ENCODE measurements around the gene ANP32E. TPM values are rescaled to one million over a fixed set of nuclear protein-coding genes. Genes with fewer than 3 reads are reported as not detected.

Gene ANP32E
- total and polyA plus RNA-seq, 9 of the 15 experiments (the other 6 are each of a cell fraction or from before 2014, with no cell fraction given): 60.4 to 197 (median 104) TPM

DNA sequence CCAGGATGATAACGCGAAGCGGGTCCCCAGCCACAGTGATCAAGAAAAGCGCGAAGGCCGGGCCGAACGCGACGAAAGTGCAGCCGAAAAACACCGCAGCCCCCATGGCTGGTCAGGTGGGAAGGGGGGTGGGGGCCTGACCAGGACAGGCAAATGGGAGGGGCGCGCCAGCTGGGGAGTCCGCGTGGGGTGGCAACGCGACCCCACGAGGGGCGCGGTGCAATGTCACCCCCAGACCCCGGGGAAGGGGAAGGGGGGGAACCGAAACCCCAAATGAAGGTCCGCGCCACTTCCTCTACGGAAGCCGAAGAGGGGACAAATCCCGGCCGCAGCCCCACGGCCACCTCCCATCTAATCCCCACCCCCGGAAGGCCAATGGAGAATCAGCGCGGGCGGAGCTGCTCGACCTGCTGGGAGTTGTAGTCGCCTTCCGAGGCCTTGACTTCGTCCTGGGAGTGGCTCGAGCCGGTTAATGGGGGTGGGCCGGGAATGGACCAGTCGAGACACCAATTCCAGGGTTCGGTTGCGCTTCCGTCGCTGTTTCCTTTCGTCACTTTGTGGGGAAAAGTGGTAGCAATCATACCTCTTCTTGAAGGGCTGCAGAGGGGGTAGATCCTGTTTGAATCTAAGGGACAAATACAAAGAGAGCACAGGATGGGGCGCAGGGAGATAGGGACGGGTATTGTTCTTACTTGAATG is 32.9 kb upstream of the ANP32E start, which contains the start of gene APH1A (continued):
- TF ChIP-seq, protein P1, sequence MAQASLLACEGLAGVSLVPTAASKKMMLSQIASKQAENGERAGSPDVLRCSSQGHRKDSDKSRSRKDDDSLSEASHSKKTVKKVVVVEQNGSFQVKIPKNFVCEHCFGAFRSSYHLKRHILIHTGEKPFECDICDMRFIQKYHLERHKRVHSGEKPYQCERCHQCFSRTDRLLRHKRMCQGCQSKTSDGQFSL (CRISPR knock-in tag; IDR thresholded peaks at IDR 0.05): peak; percentile 83
- TF ChIP-seq, protein P1 (tag; IDR thresholded peaks at IDR 0.05): peak in 1 of 2 experiments; percentile 86; a peak in 2 of 4 replicates
- TF ChIP-seq ZBTB12 (CRISPR knock-in tag; IDR thresholded peaks at IDR 0.05) (peak; percentile 79), CREBBP (IDR thresholded peaks at IDR 0.05; ENCODE audit: low read depth, low read length) (no peak), DDX20 (tag; IDR thresholded peaks at IDR 0.05; ENCODE audit: low read depth) (no peak), KAT7 (CRISPR knock-in tag; IDR thresholded peaks at IDR 0.05; ENCODE audit: borderline replicate concordance) (peak; percentile 56; the same call in 1 of the 2 replicates), BMI1 (IDR thresholded peaks at IDR 0.05; ENCODE audit: low read length) (no peak), BRCA1 (IDR thresholded peaks at IDR 0.05) (no peak), BRCA1 (CRISPR knock-in tag; IDR thresholded peaks at IDR 0.05) (no peak), MYC (IDR thresholded peaks at IDR 0.05; ENCODE audit: low read depth, low read length) (0 out of 2 replicates have a peak, but pooled peaks have one; percentile 14), MYC (CRISPR knock-in tag; IDR thresholded peaks at IDR 0.05; ENCODE audit: borderline replicate concordance, low read depth) (no peak), SIN3B (IDR thresholded peaks at IDR 0.05; ENCODE audit: low read depth) (peak; percentile 74; the same call in 1 of the 2 replicates), ZC3H8 (IDR thresholded peaks at IDR 0.05) (no peak), NFRKB (IDR thresholded peaks at IDR 0.05; ENCODE audit: low read depth) (peak; percentile 57; the same call in 1 of the 2 replicates), FOSL1 (tag; conservative IDR thresholded peaks at IDR 0.05) (0 out of 2 replicates have a peak, but pooled peaks have one; percentile 19), FOXK2 (conservative IDR thresholded peaks at IDR 0.05 in 1 of 2, IDR thresholded peaks at IDR 0.05 in 1 of 2; ENCODE audit: low read depth in 2 of 2) (peak in 1 of 2 experiments; percentile 65; a peak in 1 of 4 replicates), PHF20 (IDR thresholded peaks at IDR 0.05; ENCODE audit: partially characterized antibody) (peak; percentile 57)
- TF ChIP-seq, protein P2, sequence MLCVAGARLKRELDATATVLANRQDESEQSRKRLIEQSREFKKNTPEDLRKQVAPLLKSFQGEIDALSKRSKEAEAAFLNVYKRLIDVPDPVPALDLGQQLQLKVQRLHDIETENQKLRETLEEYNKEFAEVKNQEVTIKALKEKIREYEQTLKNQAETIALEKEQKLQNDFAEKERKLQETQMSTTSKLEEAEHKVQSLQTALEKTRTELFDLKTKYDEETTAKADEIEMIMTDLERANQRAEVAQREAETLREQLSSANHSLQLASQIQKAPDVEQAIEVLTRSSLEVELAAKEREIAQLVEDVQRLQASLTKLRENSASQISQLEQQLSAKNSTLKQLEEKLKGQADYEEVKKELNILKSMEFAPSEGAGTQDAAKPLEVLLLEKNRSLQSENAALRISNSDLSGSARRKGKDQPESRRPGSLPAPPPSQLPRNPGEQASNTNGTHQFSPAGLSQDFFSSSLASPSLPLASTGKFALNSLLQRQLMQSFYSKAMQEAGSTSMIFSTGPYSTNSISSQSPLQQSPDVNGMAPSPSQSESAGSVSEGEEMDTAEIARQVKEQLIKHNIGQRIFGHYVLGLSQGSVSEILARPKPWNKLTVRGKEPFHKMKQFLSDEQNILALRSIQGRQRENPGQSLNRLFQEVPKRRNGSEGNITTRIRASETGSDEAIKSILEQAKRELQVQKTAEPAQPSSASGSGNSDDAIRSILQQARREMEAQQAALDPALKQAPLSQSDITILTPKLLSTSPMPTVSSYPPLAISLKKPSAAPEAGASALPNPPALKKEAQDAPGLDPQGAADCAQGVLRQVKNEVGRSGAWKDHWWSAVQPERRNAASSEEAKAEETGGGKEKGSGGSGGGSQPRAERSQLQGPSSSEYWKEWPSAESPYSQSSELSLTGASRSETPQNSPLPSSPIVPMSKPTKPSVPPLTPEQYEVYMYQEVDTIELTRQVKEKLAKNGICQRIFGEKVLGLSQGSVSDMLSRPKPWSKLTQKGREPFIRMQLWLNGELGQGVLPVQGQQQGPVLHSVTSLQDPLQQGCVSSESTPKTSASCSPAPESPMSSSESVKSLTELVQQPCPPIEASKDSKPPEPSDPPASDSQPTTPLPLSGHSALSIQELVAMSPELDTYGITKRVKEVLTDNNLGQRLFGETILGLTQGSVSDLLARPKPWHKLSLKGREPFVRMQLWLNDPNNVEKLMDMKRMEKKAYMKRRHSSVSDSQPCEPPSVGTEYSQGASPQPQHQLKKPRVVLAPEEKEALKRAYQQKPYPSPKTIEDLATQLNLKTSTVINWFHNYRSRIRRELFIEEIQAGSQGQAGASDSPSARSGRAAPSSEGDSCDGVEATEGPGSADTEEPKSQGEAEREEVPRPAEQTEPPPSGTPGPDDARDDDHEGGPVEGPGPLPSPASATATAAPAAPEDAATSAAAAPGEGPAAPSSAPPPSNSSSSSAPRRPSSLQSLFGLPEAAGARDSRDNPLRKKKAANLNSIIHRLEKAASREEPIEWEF (CRISPR knock-in tag; IDR thresholded peaks at IDR 0.05): no peak

Measured in K562 (cell line).